Upper lobe of right lung (tissue), 1 donor: ENCODE data around the gene ZNF836. TPM values are rescaled to one million over a fixed set of nuclear protein-coding genes. Genes with fewer than 3 reads are reported as not detected.

Experiments used
- ATAC-seq: fragments of 200-7000 bp; cut with Tn5 transposase; one replicate; pipeline ENCODE4 v1.9.1; 2020; ENCODE audit warnings: mild to moderate bottlenecking, moderate library complexity
- DNase-seq: peaks from one replicate; pipeline ENCODE4 v3.0.0-alpha.2; 2020
- H3K27ac ChIP-seq: fragments of 200-600 bp; one replicate; pipeline ENCODE4 v1.8.0; 2022
- H3K27me3 ChIP-seq: fragments of 200-600 bp; one replicate; pipeline ENCODE4 v1.8.0; 2022; ENCODE audit warnings: mild to moderate bottlenecking
- H3K36me3 ChIP-seq: fragments of 200-600 bp; one replicate; pipeline ENCODE4 v1.8.0; 2022
- H3K4me1 ChIP-seq: fragments of 200-600 bp; one replicate; pipeline ENCODE4 v1.8.0; 2022
- H3K4me3 ChIP-seq: fragments of 200-600 bp; one replicate; pipeline ENCODE4 v1.8.0; 2022; ENCODE audit warnings: mild to moderate bottlenecking
- H3K9me3 ChIP-seq: fragments of 200-600 bp; one replicate; pipeline ENCODE4 v1.8.0; 2022
- CTCF ChIP-seq: fragments of 200-600 bp; IDR thresholded peaks from one replicate; pipeline ENCODE4 v1.8.0; 2022; ENCODE audit warnings: antibody characterized with exemption
- intact Hi-C: fragments of 100-400 bp; cut with DNase I; formaldehyde crosslinking; loops from one replicate; pipeline ENCODE4 v1.11.0; 2022
- total RNA-seq: library from RNA; stranded (reverse); fragmentation: NEBNext Ultra II Directional; extraction: Animal tissue kit (Norgen Biotek cat#: 25700); gene quantifications from one replicate; pipeline ENCODE4 v1.2.1, GENCODE V29; 2021
- donor health status: DM: no; HTN: yes; CAD: no; lungs with severe emphysema.

Gene ZNF836
- total RNA-seq, 1 donor from 2014 or later = 20.7 TPM

- intact Hi-C loops = no loop called here
- TF ChIP-seq CTCF = no peak
- Histone ChIP-seq H3K4me1 (peaks cover 10% of the 10 kb centered on the region), H3K27me3 (no peaks in the 10 kb centered on the region), H3K9me3 (no peaks in the 10 kb centered on the region), H3K4me3 (no peak overlapping the region), H3K36me3 (peaks cover 84% of the 10 kb centered on the region), H3K27ac (no peak overlapping the region)
- peak; percentile 64 for ATAC-seq
- DNase-seq = no peak
These were observed 28.6 kb upstream of the ZNF836 start for GRCh38 chr19:52200044-52200443.

- peaks cover 71% of the 10 kb centered on the region for H3K36me3 ChIP-seq
- no peak overlapping the region for H3K27ac ChIP-seq
- H3K9me3 ChIP-seq = no peaks in the 10 kb centered on the region
- H3K4me3 ChIP-seq = no peak overlapping the region
- no peak for TF ChIP-seq CTCF
- DNase-seq (no peak), ATAC-seq (no peak)
- intact Hi-C loops = no loop called here
- H3K27me3 ChIP-seq = no peaks in the 10 kb centered on the region
- H3K4me1 ChIP-seq = peaks cover 12% of the 10 kb centered on the region
These were observed 27.3 kb upstream of the ZNF836 start for GRCh38 chr19:52198678-52199077.

GRCh38 chr19:52197964-52198363 lies 26.5 kb upstream of the ZNF836 start:
- intact Hi-C loops = no loop called here
- H3K4me3 ChIP-seq = no peak overlapping the region
- no peak for ATAC-seq
- peaks cover 19% of the 10 kb centered on the region for H3K4me1 ChIP-seq
- H3K9me3 ChIP-seq = no peaks in the 10 kb centered on the region
- H3K36me3 ChIP-seq = peaks cover 71% of the 10 kb centered on the region
- no peaks in the 10 kb centered on the region for H3K27me3 ChIP-seq
- TF ChIP-seq CTCF = no peak
- no peak for DNase-seq
- H3K27ac ChIP-seq = no peak overlapping the region

- intact Hi-C loops = no loop called here
- H3K9me3 ChIP-seq = no peaks in the 10 kb centered on the region
- no peaks in the 10 kb centered on the region for H3K27me3 ChIP-seq
- no peak for TF ChIP-seq CTCF
- H3K27ac ChIP-seq = no peak overlapping the region
- ATAC-seq (no peak), DNase-seq (no peak)
- H3K36me3 ChIP-seq = peaks cover 59% of the 10 kb centered on the region
- peaks cover 32% of the 10 kb centered on the region for H3K4me1 ChIP-seq
- no peak overlapping the region for H3K4me3 ChIP-seq
These were observed 25.0 kb upstream of the ZNF836 start for GRCh38 chr19:52196256-52196967.

GRCh38 chr19:52191951-52192350 lies 20.5 kb upstream of the ZNF836 start:
- Histone ChIP-seq H3K27me3 (no peaks in the 10 kb centered on the region), H3K27ac (no peak overlapping the region), H3K4me1 (peaks cover 38% of the 10 kb centered on the region), H3K4me3 (peak overlapping the region; percentile 82), H3K9me3 (no peaks in the 10 kb centered on the region), H3K36me3 (peaks cover 29% of the 10 kb centered on the region)
- intact Hi-C loops = no loop called here
- no peak for ATAC-seq
- no peak for TF ChIP-seq CTCF
- no peak for DNase-seq

GRCh38 chr19:52191389-52191788 lies 20.0 kb upstream of the ZNF836 start:
- peak overlapping the region; percentile 82 for H3K4me3 ChIP-seq
- intact Hi-C loops = no loop called here
- ATAC-seq (no peak), DNase-seq (no peak)
- no peak for TF ChIP-seq CTCF
- no peaks in the 10 kb centered on the region for H3K27me3 ChIP-seq
- peaks cover 38% of the 10 kb centered on the region for H3K4me1 ChIP-seq
- no peaks in the 10 kb centered on the region for H3K9me3 ChIP-seq
- no peak overlapping the region for H3K27ac ChIP-seq
- H3K36me3 ChIP-seq = peaks cover 24% of the 10 kb centered on the region
